WTC11 (cell line): ENCODE measurements around the gene SPATS2.

Source experiments
- ATF2 ChIP-seq: sonication (generic); formaldehyde crosslinking; IDR thresholded peaks from 2 replicates; pipeline ENCODE4 v1.8.1; 2022; ENCODE audit warnings: low read depth, missing genetic modification reagents, borderline replicate concordance
- ATF3 ChIP-seq: sonication (generic); formaldehyde crosslinking; conservative IDR thresholded peaks from 2 replicates; pipeline ENCODE4 v1.8.1; 2022; ENCODE audit warnings: mild to moderate bottlenecking, missing genetic modification reagents
- CREM ChIP-seq: sonication (generic); formaldehyde crosslinking; IDR thresholded peaks from 2 replicates; pipeline ENCODE4 v1.8.1; 2022; ENCODE audit warnings: mild to moderate bottlenecking, missing genetic modification reagents, moderate library complexity
- CTCF ChIP-seq: fragments of 200-600 bp; IDR thresholded peaks from 2 replicates; pipeline ENCODE4 v1.8.0; 2022; ENCODE audit warnings: antibody characterized with exemption
- ESRRA ChIP-seq: sonication (generic); formaldehyde crosslinking; IDR thresholded peaks from 2 replicates; pipeline ENCODE4 v1.8.1; 2022; ENCODE audit warnings: mild to moderate bottlenecking, missing genetic modification reagents, borderline replicate concordance
- FOXK1 ChIP-seq: sonication (generic); formaldehyde crosslinking; IDR thresholded peaks from 2 replicates; pipeline ENCODE4 v1.8.0; 2022; ENCODE audit warnings: mild to moderate bottlenecking, moderate library complexity, missing genetic modification reagents
- NR2C2 ChIP-seq: sonication (generic); formaldehyde crosslinking; IDR thresholded peaks from 2 replicates; pipeline ENCODE4 v1.8.0; 2022; ENCODE audit warnings: mild to moderate bottlenecking, missing genetic modification reagents
- TEAD4 ChIP-seq: sonication (generic); formaldehyde crosslinking; IDR thresholded peaks from 2 replicates; pipeline ENCODE4 v1.8.0; 2022; ENCODE audit warnings: mild to moderate bottlenecking, missing genetic modification reagents
- USF1 ChIP-seq: sonication (generic); formaldehyde crosslinking; IDR thresholded peaks from 2 replicates; pipeline ENCODE4 v1.8.0; 2022; ENCODE audit warnings: mild to moderate bottlenecking, missing genetic modification reagents

- TF ChIP-seq NR2C2 (CRISPR knock-in tag) (no peak), CTCF (no peak), CREM (CRISPR knock-in tag) (no peak), ATF2 (no peak), FOXK1 (CRISPR knock-in tag) (no peak), TEAD4 (CRISPR knock-in tag) (no peak), ESRRA (CRISPR knock-in tag) (no peak), USF1 (no peak), ATF3 (CRISPR knock-in tag) (no peak)
Measured at GRCh38 chr12:49471557-49471956, 104.3 kb downstream of the SPATS2 start.
